AG04449 (cell line): Measurements from ENCODE around the gene GRHPR.

ENCODE experiments used
- CTCF ChIA-PET: fragments of 350-600 bp; formaldehyde crosslinking; extraction: SDS; loops from one replicate; lab custom pipeline; 2021; ENCODE audit warnings: antibody characterized with exemption; lab: Yijun Ruan, JAX
- POLR2A ChIA-PET: fragments of 400-600, 350-600 bp; formaldehyde crosslinking; extraction: SDS; loops from one replicate; lab custom pipeline; 2020; ENCODE audit warnings: antibody characterized with exemption, inconsistent platforms; lab: Yijun Ruan, JAX
- DNase-seq: peaks from one replicate; pipeline ENCODE4 v3.0.0-alpha.2; 2010; ENCODE audit warnings: low read depth, low spot score
- H3K4me3 ChIP-seq: 2 replicates; pipeline ENCODE4 v1.5.1; 2011; ENCODE audit warnings: low read depth, mild to moderate bottlenecking, control low read depth, low read length
- CTCF ChIP-seq: IDR thresholded peaks from one replicate; pipeline ENCODE4 v1.5.1; 2011; ENCODE audit warnings: mild to moderate bottlenecking, moderate library complexity, low read length, control low read depth, inconsistent platforms; ENCODE audit not compliant: insufficient read depth; ENCODE audit errors: missing control alignments

The GRHPR gene

GRCh38 chr9:37442556-37442955 lies 20.1 kb downstream of the GRHPR start:
- no peak for TF ChIP-seq CTCF
- no peak for DNase-seq
- ChIA-PET POLR2A (no interaction called here), CTCF (interaction anchor here (0.9 kb wide), 1 partner anchor 17 kb away, joined by 3 read pairs; no protein-coding TSS in a partner anchor)
- no peak overlapping the region for H3K4me3 ChIP-seq

- POLR2A ChIA-PET, result no interaction called here
- CTCF ChIA-PET, result no interaction called here
- no peak for TF ChIP-seq CTCF
- no peak overlapping the region for H3K4me3 ChIP-seq
- no peak for DNase-seq
These were observed 21.1 kb downstream of the GRHPR start for GRCh38 chr9:37443566-37443965.

- no peak for TF ChIP-seq CTCF
- CTCF ChIA-PET, result no interaction called here
- DNase-seq, result no peak
- POLR2A ChIA-PET, result no interaction called here
- H3K4me3 ChIP-seq, result no peak overlapping the region
These were observed 22.4 kb downstream of the GRHPR start for GRCh38 chr9:37444890-37445289.

DNA sequence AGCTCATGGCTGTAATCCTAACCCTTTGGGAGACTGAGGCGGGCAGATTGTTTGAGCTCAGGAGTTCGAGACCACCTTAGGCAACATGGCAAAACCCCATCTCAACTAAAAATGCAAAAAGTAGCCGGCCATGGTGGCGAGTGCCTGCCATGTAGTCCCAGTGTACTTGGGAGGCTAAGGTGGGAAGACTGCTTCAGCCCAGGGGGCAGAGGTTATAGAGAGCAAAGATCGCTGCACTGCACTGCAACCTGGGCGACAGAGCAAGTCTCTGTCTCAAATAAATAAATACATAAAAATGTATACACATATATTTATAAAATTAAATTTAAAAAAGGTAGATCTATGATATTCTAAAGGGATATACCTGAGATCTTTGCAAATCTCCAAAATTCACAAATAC lies 23.3 kb downstream of the GRHPR start:
- no peak for TF ChIP-seq CTCF
- ChIA-PET POLR2A (no interaction called here), CTCF (interaction anchor here (1.1 kb wide), 1 partner anchor 22 kb away, joined by 3 read pairs; no protein-coding TSS in a partner anchor)
- no peak overlapping the region for H3K4me3 ChIP-seq
- DNase-seq, result no peak

GRCh38 chr9:37446401-37446800 lies 23.9 kb downstream of the GRHPR start:
- DNase-seq, result no peak
- ChIA-PET CTCF (interaction anchor here (0.9 to 1.1 kb wide), 2 partner anchors 10 to 23 kb away, joined by 3 read pairs; no protein-coding TSS in a partner anchor), POLR2A (no interaction called here)
- TF ChIP-seq CTCF, result no peak
- no peak overlapping the region for H3K4me3 ChIP-seq

DNA sequence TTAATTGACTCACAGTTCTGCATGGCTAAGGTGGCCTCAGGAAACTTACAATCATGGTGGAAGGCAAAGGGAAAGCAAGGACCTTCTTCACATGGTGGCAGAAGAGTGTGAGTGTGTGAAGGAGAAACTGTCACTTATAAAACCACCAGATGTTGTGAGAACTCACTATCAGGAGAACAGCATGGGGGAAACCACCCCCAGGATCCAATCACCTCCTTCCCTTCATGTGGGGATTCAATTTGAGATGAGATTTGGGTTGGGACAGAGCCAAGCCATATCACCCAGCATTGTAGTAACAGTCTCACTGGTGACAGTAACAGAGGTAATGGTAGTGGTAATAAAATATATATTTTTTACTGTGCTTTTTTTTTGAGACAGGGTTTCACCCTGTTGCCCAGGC lies 24.6 kb downstream of the GRHPR start:
- ChIA-PET CTCF (interaction anchor here (0.9 to 1.1 kb wide), 2 partner anchors 10 to 24 kb away, joined by 3 read pairs; no protein-coding TSS in a partner anchor), POLR2A (no interaction called here)
- DNase-seq, result no peak
- TF ChIP-seq CTCF, result no peak
- H3K4me3 ChIP-seq, result no peak overlapping the region
